BJ (cell line): ENCODE data around the gene ECHS1. TPM values are rescaled to one million over a fixed set of nuclear protein-coding genes. Genes with fewer than 3 reads are reported as not detected.
A peak's percentile ranks its signal among the peaks of the same experiment; 100 is the strongest.

Experiments
- CTCF ChIA-PET: fragments of 350-600 bp; formaldehyde crosslinking; extraction: SDS; loops from one replicate; lab custom pipeline; 2021; ENCODE audit warnings: antibody characterized with exemption, inconsistent platforms; lab: Yijun Ruan, JAX
- POLR2A ChIA-PET: fragments of 300-600 bp; sonication (Branson Sonifier 250); formaldehyde crosslinking; extraction: SDS; loops from one replicate; lab custom pipeline; 2021; ENCODE audit warnings: antibody characterized with exemption; lab: Charles Lee
- DNase-seq: peaks from one replicate; pipeline ENCODE4 v3.0.0-alpha.2; 2011; ENCODE audit warnings: low read depth
- H3K27me3 ChIP-seq: 2 replicates; pipeline ENCODE4 v1.6.0; 2011; ENCODE audit warnings: low read length; ENCODE audit not compliant: control insufficient read depth, insufficient read depth
- H3K36me3 ChIP-seq: 2 replicates; pipeline ENCODE4 v1.5.1; 2011; ENCODE audit warnings: low read length; ENCODE audit not compliant: control insufficient read depth, insufficient read depth
- H3K4me3 ChIP-seq: 2 replicates; pipeline ENCODE4 v1.5.1; 2011; ENCODE audit warnings: low read depth, mild to moderate bottlenecking, control low read depth, low read length
- CTCF ChIP-seq: IDR thresholded peaks from 2 replicates; pipeline ENCODE4 v1.5.1; 2011; ENCODE audit warnings: low read depth, mild to moderate bottlenecking, control low read depth, inconsistent platforms, low read length, moderate library complexity; ENCODE audit not compliant: insufficient read depth
- polyA plus RNA-seq: library from polyadenylated mRNA; depleted of rRNA; stranded (reverse); fragments of >200 nt; gene quantifications from 2 replicates; pipeline ENCODE4 v1.2.3, GENCODE V29; 2011

ECHS1 gene
- polyA plus RNA-seq, 1 experiment = 63.9 TPM

- Histone ChIP-seq H3K4me3 (no peak overlapping the region), H3K27me3 (no peaks in the 10 kb centered on the region), H3K36me3 (peaks cover 5% of the 10 kb centered on the region)
- TF ChIP-seq CTCF = no peak
- POLR2A ChIA-PET = no interaction called here
- DNase-seq = no peak
- CTCF ChIA-PET = interaction anchor here (1.5 kb wide), 1 partner anchor 26 kb away, joined by 3 read pairs; no protein-coding TSS in a partner anchor
Observed at GRCh38 chr10:133412381-133412711, 39.2 kb upstream of the ECHS1 start.

GRCh38 chr10:133411523-133412380, 38.6 kb upstream of the ECHS1 start:
- no peaks in the 10 kb centered on the region for H3K27me3 ChIP-seq
- ChIA-PET POLR2A (no interaction called here), CTCF (interaction anchor here (1.5 kb wide), 1 partner anchor 27 kb away, joined by 3 read pairs; no protein-coding TSS in a partner anchor)
- no peak for TF ChIP-seq CTCF
- DNase-seq = no peak
- no peak overlapping the region for H3K4me3 ChIP-seq
- peaks cover 5% of the 10 kb centered on the region for H3K36me3 ChIP-seq

GRCh38 chr10:133405844-133406527, 32.8 kb upstream of the ECHS1 start:
- no peaks in the 10 kb centered on the region for H3K27me3 ChIP-seq
- POLR2A ChIA-PET = no interaction called here
- H3K36me3 ChIP-seq = peaks cover 11% of the 10 kb centered on the region
- no peak for TF ChIP-seq CTCF
- no peak overlapping the region for H3K4me3 ChIP-seq
- CTCF ChIA-PET = interaction anchor here (1.0 kb wide), 1 partner anchor 76 kb away, joined by 4 read pairs; no protein-coding TSS in a partner anchor
- peak; percentile 17 for DNase-seq

- ChIA-PET CTCF (interaction anchor here (1.0 kb wide), 1 partner anchor 76 kb away, joined by 4 read pairs; no protein-coding TSS in a partner anchor), POLR2A (no interaction called here)
- DNase-seq = no peak
- TF ChIP-seq CTCF = no peak
- Histone ChIP-seq H3K4me3 (no peak overlapping the region), H3K27me3 (no peaks in the 10 kb centered on the region), H3K36me3 (peaks cover 11% of the 10 kb centered on the region)
Observed at GRCh38 chr10:133405272-133405671, 32.1 kb upstream of the ECHS1 start.

GRCh38 chr10:133403784-133404183, 30.6 kb upstream of the ECHS1 start:
- TF ChIP-seq CTCF = no peak
- no peak for DNase-seq
- ChIA-PET CTCF (interaction anchor here (1.1 kb wide), 1 partner anchor 35 kb away, joined by 3 read pairs; no protein-coding TSS in a partner anchor), POLR2A (no interaction called here)
- Histone ChIP-seq H3K4me3 (no peak overlapping the region), H3K36me3 (peaks cover 17% of the 10 kb centered on the region), H3K27me3 (no peaks in the 10 kb centered on the region)
